ENCODE measurements around the gene PFDN1.

The PFDN1 gene

GRCh38 chr5:140312791-140313189 is 9.9 kb upstream of the PFDN1 start:
- TF ChIP-seq EP300 (IDR thresholded peaks at IDR 0.05; ENCODE audit: borderline replicate concordance) (no peak), RAD21 (IDR thresholded peaks at IDR 0.05; ENCODE audit: low read depth) (no peak), CREB1 (IDR thresholded peaks at IDR 0.05; ENCODE audit: low read depth) (no peak), TEAD4 (IDR thresholded peaks at IDR 0.05) (no peak), FOXM1 (IDR thresholded peaks at IDR 0.05; ENCODE audit: borderline replicate concordance, low read depth) (no peak), TCF12 (IDR thresholded peaks at IDR 0.05; ENCODE audit: low read depth) (no peak), YY1 (IDR thresholded peaks at IDR 0.05; ENCODE audit: low read depth) (no peak), ZBTB7A (IDR thresholded peaks at IDR 0.05; ENCODE audit: low read depth) (no peak), NFIC (IDR thresholded peaks at IDR 0.05) (no peak), EGR1 (IDR thresholded peaks at IDR 0.05) (no peak), CEBPB (IDR thresholded peaks at IDR 0.05) (no peak), REST (IDR thresholded peaks at IDR 0.05; ENCODE audit: low read depth) (no peak), TAF1 (IDR thresholded peaks at IDR 0.05; ENCODE audit: low read depth) (no peak)
- TF ChIP-seq, protein P1, sequence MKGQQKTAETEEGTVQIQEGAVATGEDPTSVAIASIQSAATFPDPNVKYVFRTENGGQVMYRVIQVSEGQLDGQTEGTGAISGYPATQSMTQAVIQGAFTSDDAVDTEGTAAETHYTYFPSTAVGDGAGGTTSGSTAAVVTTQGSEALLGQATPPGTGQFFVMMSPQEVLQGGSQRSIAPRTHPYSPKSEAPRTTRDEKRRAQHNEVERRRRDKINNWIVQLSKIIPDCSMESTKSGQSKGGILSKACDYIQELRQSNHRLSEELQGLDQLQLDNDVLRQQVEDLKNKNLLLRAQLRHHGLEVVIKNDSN (IDR thresholded peaks at IDR 0.05): no peak
- TF ChIP-seq, protein P2, sequence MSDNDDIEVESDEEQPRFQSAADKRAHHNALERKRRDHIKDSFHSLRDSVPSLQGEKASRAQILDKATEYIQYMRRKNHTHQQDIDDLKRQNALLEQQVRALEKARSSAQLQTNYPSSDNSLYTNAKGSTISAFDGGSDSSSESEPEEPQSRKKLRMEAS (IDR thresholded peaks at IDR 0.05): no peak

DNA sequence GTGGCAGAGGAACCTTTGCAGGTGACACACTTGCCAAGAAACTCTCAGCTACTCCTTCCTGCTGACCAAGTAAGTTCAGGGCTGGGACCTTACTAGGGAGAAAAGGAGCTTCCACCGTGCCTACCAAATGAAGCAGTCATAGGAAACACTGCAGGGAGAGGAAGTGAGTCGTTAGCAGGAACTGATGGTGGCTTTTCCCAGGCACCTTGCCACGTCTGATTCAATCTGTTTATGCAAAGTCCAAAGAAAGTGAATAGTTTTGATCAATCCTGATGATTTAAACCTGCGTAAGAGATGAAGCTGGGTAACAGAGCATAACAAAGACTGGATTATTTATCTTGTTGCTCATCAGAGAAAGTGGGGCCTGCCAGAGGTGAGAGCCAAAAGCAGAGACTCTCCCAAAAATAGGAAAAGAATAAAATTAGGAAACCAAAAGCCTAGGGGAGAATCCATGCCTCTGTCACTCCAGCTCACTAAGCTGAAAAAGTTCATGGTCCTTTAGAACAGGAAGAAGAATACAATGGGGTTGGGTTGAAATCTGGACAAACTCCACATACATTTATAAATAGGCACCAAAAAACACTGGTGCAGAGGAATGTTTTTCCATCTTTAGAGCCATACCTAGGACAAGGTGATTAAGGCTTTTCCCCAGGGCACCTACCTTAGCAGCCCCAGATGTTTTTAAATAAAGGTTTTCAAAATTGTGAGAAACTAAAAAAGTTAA is 9.3 kb upstream of the PFDN1 start:
- no peak for TF ChIP-seq CEBPB (IDR thresholded peaks at IDR 0.05)
- TF ChIP-seq CREB1 (IDR thresholded peaks at IDR 0.05; ENCODE audit: low read depth): no peak
- TF ChIP-seq TEAD4 (IDR thresholded peaks at IDR 0.05): no peak
- TF ChIP-seq TAF1 (IDR thresholded peaks at IDR 0.05; ENCODE audit: low read depth): no peak
- no peak for TF ChIP-seq YY1 (IDR thresholded peaks at IDR 0.05; ENCODE audit: low read depth)
- TF ChIP-seq REST (IDR thresholded peaks at IDR 0.05; ENCODE audit: low read depth): no peak
- TF ChIP-seq, protein P1 (IDR thresholded peaks at IDR 0.05): no peak
- no peak for TF ChIP-seq TCF12 (IDR thresholded peaks at IDR 0.05; ENCODE audit: low read depth)
- no peak for TF ChIP-seq EP300 (IDR thresholded peaks at IDR 0.05; ENCODE audit: borderline replicate concordance)
- TF ChIP-seq RAD21 (IDR thresholded peaks at IDR 0.05; ENCODE audit: low read depth): no peak
- TF ChIP-seq FOXM1 (IDR thresholded peaks at IDR 0.05; ENCODE audit: borderline replicate concordance, low read depth): no peak
- TF ChIP-seq, protein P2 (IDR thresholded peaks at IDR 0.05): no peak
- TF ChIP-seq NFIC (IDR thresholded peaks at IDR 0.05): no peak
- no peak for TF ChIP-seq EGR1 (IDR thresholded peaks at IDR 0.05)
- no peak for TF ChIP-seq ZBTB7A (IDR thresholded peaks at IDR 0.05; ENCODE audit: low read depth)

GRCh38 chr5:140311011-140311467 is 8.1 kb upstream of the PFDN1 start:
- no peak for TF ChIP-seq REST (IDR thresholded peaks at IDR 0.05; ENCODE audit: low read depth)

- TF ChIP-seq TAF1 (IDR thresholded peaks at IDR 0.05; ENCODE audit: low read depth) (no peak), NFIC (IDR thresholded peaks at IDR 0.05) (no peak), CREB1 (IDR thresholded peaks at IDR 0.05; ENCODE audit: low read depth) (no peak), ZBTB7A (IDR thresholded peaks at IDR 0.05; ENCODE audit: low read depth) (no peak), EP300 (IDR thresholded peaks at IDR 0.05; ENCODE audit: borderline replicate concordance) (no peak), TEAD4 (IDR thresholded peaks at IDR 0.05) (no peak), REST (IDR thresholded peaks at IDR 0.05; ENCODE audit: low read depth) (no peak), TCF12 (IDR thresholded peaks at IDR 0.05; ENCODE audit: low read depth) (no peak)
Observed at GRCh38 chr5:140310434-140310833, 7.5 kb upstream of the PFDN1 start.

All from Ishikawa (cell line).